GM18519 (cell line): ENCODE measurements around the gene PMAIP1.
"Not testable (repeated sequence)": the region's sequence is repeated elsewhere in the genome, so short reads cannot be mapped to it uniquely, and the experiment has no call there.

ENCODE experiments used
- ATAC-seq: cut with Tn5 transposase; IDR thresholded peaks from one replicate; pipeline ENCODE4 v1.9.1; 2021; ENCODE audit warnings: mild to moderate bottlenecking, moderate library complexity; ENCODE audit not compliant: unreplicated experiment, low FRiP score

The PMAIP1 gene

DNA sequence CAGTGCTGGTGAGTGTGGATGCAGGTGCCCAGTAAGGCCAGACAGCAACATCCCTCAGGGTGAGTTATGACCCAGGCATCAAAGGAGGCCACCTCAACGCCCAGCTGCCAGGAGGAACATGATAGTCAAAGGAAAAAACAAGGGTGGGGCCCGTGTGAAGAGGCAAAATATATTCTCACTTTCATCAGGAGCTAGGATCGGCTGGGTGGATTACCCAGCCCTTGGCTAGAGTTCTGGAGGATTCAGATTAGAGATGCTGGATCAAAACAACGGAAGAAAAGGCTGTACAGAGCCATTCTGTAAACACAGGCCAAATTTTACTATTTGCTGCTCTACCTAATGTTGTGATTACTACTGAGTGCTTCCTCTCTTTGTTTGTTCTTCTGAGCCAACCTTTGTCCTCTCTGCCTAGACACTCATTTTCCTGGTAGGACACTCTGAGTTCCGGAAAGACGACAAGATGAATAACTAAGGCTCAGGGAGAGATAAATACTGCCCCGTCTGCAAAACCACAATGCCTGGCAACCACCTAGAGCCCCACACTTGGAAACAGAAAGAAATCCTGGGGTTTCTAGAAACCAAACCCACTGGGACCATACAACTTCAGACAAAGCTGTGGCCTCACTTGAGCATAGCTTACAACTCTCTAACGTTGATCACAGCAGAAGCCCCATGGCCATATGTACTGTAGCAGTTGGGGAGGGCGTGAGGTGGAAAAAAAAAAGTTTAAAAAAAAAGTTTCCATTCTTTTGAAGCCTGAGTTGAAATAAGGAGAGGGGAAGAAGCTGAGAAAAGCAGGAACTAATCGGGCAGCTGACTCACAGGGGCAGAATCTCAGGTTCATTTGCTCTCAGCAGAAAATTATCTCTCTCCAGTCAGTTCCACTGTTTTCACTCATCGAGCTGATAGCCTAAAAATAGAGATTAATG is 17.8 kb upstream of the PMAIP1 start:
- ATAC-seq = no peak

DNA sequence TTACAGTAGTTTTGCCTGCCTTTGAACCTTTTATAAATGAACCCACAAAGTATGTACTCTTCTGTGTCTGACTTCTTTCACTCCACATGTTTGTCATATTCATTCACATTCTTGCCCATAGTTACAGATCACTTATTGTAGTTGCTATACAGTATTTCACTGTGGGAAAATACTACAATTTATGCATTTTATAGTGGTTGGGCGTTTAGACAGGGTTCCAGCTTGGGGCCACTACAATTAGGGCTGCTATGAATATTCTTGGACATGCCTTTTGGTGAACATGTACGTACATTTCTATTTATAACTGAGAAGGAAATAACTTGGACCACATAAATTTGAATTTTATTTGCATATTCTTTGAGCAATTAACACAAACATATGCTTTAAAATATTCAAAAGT is 15.4 kb upstream of the PMAIP1 start:
- no peak for ATAC-seq

- peak; percentile 82 for ATAC-seq
These were observed 14.1 kb upstream of the PMAIP1 start for GRCh38 chr18:59885579-59886163.

- ATAC-seq = not testable (repeated sequence)
These were observed 13.4 kb upstream of the PMAIP1 start for GRCh38 chr18:59886399-59886798.

- ATAC-seq = no peak
These were observed 7.7 kb upstream of the PMAIP1 start for GRCh38 chr18:59892123-59892522.

DNA sequence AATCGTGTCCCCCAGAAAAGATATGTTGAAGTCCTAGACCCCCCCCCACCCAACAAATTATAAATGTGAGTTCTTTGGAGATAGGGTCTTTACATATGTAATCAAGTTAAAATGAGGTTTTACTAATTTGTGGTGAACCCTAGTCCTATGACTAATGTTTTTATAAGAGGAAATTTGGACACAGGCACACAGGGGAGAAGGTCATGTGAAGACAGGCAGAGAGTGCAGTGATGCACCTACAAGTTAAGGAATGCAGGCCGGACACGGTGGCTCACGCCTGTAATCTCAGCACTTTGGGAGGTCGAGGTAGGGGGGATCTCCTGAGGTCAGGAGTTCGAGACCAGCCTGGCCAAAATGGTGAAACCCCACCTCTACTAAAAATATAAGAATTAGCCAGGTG is 5.8 kb upstream of the PMAIP1 start:
- no peak for ATAC-seq

DNA sequence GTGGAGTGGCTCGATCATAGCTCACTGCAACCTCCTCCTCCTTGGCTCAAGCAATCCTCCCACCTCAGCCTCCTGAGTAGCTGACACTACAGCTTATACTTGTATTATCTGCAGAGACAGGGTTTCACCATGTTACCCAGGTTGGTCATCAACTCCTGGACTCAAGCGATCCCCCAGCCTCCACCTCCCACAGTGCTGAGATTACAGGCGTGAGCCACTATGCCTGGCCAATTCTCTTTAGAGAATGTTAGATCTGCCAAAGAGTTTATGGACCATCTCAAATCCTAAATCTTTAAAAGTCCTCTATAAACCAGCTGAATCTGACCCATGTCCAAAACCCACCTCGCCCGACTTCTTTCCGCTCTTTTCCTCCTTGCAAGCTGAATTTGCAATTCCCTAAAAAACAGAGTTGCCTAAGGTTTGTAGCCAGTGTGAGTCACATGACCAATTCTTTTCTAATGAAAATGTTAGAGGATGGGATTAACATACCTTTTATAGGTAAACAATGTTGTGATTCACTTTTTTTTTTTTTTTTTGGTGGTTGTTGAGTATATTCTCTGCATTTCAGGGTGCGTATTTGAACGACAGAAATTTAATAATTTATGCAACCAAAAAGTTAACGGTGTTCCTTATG is 2.4 kb upstream of the PMAIP1 start:
- no peak for ATAC-seq

DNA sequence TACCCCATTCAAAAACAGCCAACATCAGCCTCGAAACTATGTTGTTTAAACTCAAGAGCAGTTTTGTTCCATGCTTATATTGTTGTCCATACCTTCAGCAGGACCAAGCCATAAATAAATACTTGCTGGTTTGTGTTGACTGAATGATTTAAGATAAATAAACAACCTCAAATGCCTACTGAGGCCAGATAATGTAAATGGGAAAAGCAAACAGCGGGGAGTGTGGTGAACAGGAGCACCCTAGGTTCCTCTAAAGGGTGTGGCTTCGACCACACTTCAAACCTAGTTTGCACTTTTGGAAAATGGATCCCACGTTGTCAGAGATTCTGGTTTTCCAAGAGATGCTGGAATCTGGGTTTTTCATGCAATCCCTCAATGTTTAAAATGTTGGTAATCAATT is 1.7 kb upstream of the PMAIP1 start:
- ATAC-seq = no peak

DNA sequence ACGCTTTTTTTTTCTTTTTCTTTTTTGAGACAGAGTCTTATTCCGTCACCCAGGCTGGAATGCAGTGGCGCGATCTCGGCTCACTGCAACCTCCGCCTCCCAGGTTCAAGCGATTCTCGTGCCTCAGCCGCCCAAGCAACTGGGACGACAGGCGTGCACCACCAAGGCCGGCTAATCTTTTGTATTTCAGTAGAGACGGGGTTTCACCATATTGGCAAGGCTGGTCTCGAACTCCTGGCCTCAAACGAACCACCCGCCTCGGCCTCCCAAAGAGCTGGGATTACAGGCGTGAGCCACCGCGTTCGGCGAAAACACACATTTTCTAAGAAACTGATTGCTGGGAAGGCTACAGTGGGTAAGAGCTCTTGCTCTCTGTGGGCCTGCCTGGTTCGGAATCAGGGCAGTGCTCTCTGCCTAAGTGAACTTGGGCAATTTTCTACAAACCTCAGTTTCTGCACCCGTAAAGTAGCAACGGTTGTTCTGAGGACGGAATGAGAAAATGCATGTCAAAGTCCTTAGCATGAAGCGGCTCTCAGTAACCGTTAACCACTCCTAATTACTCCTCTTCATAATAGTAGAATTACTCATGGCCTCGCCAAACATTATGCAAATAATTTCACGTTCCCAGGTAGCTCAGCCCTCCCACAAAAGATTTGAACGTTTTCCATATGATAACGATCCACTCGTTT is 1.0 kb upstream of the PMAIP1 start:
- ATAC-seq = no peak

- peak; percentile 1 for ATAC-seq
These were observed 679 bp downstream of the PMAIP1 start for GRCh38 chr18:59900222-59901128.

- ATAC-seq = no peak
These were observed 2.6 kb downstream of the PMAIP1 start for GRCh38 chr18:59902131-59902992.

DNA sequence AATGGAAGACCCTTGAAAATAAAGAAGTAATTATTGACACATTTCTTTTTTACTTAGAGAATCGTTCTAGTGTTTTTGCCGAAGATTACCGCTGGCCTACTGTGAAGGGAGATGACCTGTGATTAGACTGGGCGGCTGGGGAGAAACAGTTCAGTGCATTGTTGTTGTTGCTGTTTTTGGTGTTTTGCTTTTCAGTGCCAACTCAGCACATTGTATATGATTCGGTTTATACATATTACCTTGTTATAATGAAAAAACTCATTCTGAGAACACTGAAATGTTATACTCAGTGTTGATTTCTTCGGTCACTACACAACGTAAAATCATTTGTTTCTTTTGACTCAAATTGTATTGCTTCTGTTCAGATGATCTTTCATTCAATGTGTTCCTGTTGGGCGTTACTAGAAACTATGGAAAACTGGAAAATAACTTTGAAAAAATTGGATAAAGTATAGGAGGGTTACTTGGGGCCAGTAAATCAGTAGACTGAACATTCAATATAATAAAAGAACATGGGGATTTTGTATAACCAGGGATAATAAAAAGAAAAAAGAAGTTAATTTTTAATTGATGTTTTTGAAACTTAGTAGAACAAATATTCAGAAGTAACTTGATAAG is 3.3 kb downstream of the PMAIP1 start:
- ATAC-seq = no peak

DNA sequence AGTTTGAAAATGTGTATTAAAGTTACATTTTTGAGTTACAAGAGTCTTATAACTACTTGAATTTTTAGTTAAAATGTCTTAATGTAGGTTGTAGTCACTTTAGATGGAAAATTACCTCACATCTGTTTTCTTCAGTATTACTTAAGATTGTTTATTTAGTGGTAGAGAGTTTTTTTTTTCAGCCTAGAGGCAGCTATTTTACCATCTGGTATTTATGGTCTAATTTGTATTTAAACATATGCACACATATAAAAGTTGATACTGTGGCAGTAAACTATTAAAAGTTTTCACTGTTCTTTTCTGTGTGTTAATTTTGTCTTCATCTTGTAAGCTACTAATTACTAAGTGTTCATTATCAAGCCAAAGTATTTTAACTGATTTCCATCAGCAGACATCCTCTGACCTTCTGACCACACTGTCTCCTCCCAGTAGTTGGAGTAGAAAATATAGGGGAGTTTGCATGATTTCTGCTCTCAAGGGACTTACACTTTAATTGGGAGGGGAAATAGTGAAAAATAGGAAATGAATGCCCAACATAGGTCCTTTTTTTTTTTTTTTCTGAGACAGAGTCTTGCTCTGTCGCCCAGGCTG is 4.3 kb downstream of the PMAIP1 start:
- no peak for ATAC-seq

DNA sequence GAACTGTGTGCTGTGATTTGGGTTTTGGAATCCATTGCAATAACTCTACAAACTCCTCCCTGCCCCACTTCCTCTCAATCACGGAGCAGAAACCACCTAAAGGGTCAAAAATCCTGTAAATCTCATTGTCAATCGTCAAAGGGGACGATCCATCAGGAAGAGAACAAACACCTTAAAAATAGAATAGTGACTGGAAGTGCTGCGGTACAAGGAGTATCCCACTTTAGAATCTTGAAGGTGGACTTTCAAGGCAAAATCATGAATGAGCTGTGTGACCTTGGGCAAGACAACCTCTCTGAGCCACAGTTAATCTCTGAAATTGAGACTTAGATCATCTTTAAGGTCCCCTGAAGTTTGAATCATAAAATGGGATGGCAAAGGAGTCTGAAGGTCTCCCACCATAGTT is 5.9 kb downstream of the PMAIP1 start:
- no peak for ATAC-seq

GRCh38 chr18:59906203-59906602 is 6.4 kb downstream of the PMAIP1 start:
- ATAC-seq = peak; percentile 18

GRCh38 chr18:59907172-59907571 is 7.4 kb downstream of the PMAIP1 start:
- ATAC-seq = no peak

- ATAC-seq = no peak
These were observed 7.9 kb downstream of the PMAIP1 start for GRCh38 chr18:59907660-59908059.

- no peak for ATAC-seq
These were observed 9.0 kb downstream of the PMAIP1 start for GRCh38 chr18:59908799-59909198.
